H9 (cell line): Measurements from ENCODE around the gene GCGR. TPM values are rescaled to one million over a fixed set of nuclear protein-coding genes. Genes with fewer than 3 reads are reported as not detected.
"Not testable (repeated sequence)": the region's sequence is repeated elsewhere in the genome, so short reads cannot be mapped to it uniquely, and the experiment has no call there.

Experiments
- DNase-seq: peaks from one replicate; pipeline ENCODE4 v3.0.0-alpha.2; 2017
- H2AFZ ChIP-seq: one replicate; pipeline ENCODE4 v1.6.1; 2013; ENCODE audit warnings: mild to moderate bottlenecking, low read length, control low read depth, moderate library complexity
- H2AK5ac ChIP-seq: 2 replicates; pipeline ENCODE4 v1.6.1; 2013; ENCODE audit warnings: low read length, control low read depth, mixed read lengths; ENCODE audit not compliant: insufficient read length
- H2BK120ac ChIP-seq: one replicate; pipeline ENCODE4 v1.6.1; 2013; ENCODE audit warnings: low read depth, mild to moderate bottlenecking, low read length, control low read depth, inconsistent platforms; ENCODE audit not compliant: poor library complexity, severe bottlenecking
- H2BK12ac ChIP-seq: 2 replicates; pipeline ENCODE4 v1.6.1; 2013; ENCODE audit warnings: low read length, control low read depth, mixed read lengths, low read depth; ENCODE audit not compliant: insufficient read length
- H2BK15ac ChIP-seq: 2 replicates; pipeline ENCODE4 v1.6.1; 2013; ENCODE audit warnings: low read depth, low read length, control low read depth
- H2BK20ac ChIP-seq: one replicate; pipeline ENCODE4 v1.6.1; 2013; ENCODE audit warnings: low read depth, mild to moderate bottlenecking, low read length, control low read depth, inconsistent platforms; ENCODE audit not compliant: poor library complexity, severe bottlenecking
- H2BK5ac ChIP-seq: 2 replicates; pipeline ENCODE4 v1.6.1; 2013; ENCODE audit warnings: low read length, control low read depth, mixed read lengths; ENCODE audit not compliant: insufficient read length
- H3K14ac ChIP-seq: 2 replicates; pipeline ENCODE4 v1.6.1; 2013; ENCODE audit warnings: low read length, control low read depth; ENCODE audit not compliant: insufficient read depth
- H3K18ac ChIP-seq: 2 replicates; pipeline ENCODE4 v1.6.1; 2013; ENCODE audit warnings: low read depth, mild to moderate bottlenecking, mixed read lengths, low read length, control low read depth; ENCODE audit not compliant: insufficient read length
- H3K23ac ChIP-seq: 2 replicates; pipeline ENCODE4 v1.6.1; 2013; ENCODE audit warnings: low read length, control low read depth, mixed read lengths, low read depth; ENCODE audit not compliant: insufficient read length
- H3K23me2 ChIP-seq: 2 replicates; pipeline ENCODE4 v1.6.1; 2013; ENCODE audit warnings: low read depth, mild to moderate bottlenecking, mixed read lengths, low read length, control low read depth; ENCODE audit not compliant: insufficient read length, poor library complexity, severe bottlenecking
- H3K27ac ChIP-seq: 2 replicates; pipeline ENCODE4 v1.5.1; 2013; ENCODE audit warnings: low read length, control low read depth, mixed read lengths, low read depth; ENCODE audit not compliant: insufficient read length
- H3K27me3 ChIP-seq: 2 replicates; pipeline ENCODE4 v1.6.1; 2013; ENCODE audit warnings: low read length, control low read depth, inconsistent platforms; ENCODE audit not compliant: insufficient read depth
- H3K4ac ChIP-seq: 2 replicates; pipeline ENCODE4 v1.6.1; 2013; ENCODE audit warnings: low read depth, mild to moderate bottlenecking, control low read depth, inconsistent platforms, low read length, moderate library complexity
- H3K4me1 ChIP-seq: 2 replicates; pipeline ENCODE4 v1.6.1; 2013; ENCODE audit warnings: low read length, control low read depth, inconsistent platforms; ENCODE audit not compliant: insufficient read depth
- H3K4me2 ChIP-seq: 2 replicates; pipeline ENCODE4 v1.6.1; 2013; ENCODE audit warnings: low read length, control low read depth, mixed read lengths; ENCODE audit not compliant: insufficient read length, insufficient read depth
- H3K56ac ChIP-seq: 2 replicates; pipeline ENCODE4 v1.6.1; 2013; ENCODE audit warnings: low read depth, mild to moderate bottlenecking, mixed read lengths, low read length, control low read depth; ENCODE audit not compliant: insufficient read length
- H3K79me1 ChIP-seq: 2 replicates; pipeline ENCODE4 v1.6.1; 2013; ENCODE audit warnings: low read depth, mild to moderate bottlenecking, moderate library complexity, low read length, control low read depth, inconsistent platforms; ENCODE audit not compliant: insufficient read depth, poor library complexity, severe bottlenecking
- H3K79me2 ChIP-seq: 2 replicates; pipeline ENCODE4 v1.6.1; 2013; ENCODE audit warnings: low read length, control low read depth, inconsistent platforms; ENCODE audit not compliant: insufficient read depth
- H3K9ac ChIP-seq: 2 replicates; pipeline ENCODE4 v1.6.1; 2013; ENCODE audit warnings: low read length, control low read depth, mixed read lengths; ENCODE audit not compliant: insufficient read length; ENCODE audit errors: extremely low read depth
- H3K9me3 ChIP-seq: one replicate; pipeline ENCODE4 v1.6.1; 2013; ENCODE audit warnings: low read depth, low read length, inconsistent platforms; ENCODE audit not compliant: control insufficient read depth
- H3T11ph ChIP-seq: one replicate; pipeline ENCODE4 v1.6.1; 2013; ENCODE audit warnings: mild to moderate bottlenecking, low read length, control low read depth, inconsistent platforms
- H4K20me1 ChIP-seq: one replicate; pipeline ENCODE4 v1.6.1; 2013; ENCODE audit not compliant: control insufficient read depth, insufficient read length, insufficient read depth
- H4K5ac ChIP-seq: 2 replicates; pipeline ENCODE4 v1.6.1; 2013; ENCODE audit warnings: low read depth, mild to moderate bottlenecking, mixed read lengths, low read length, control low read depth; ENCODE audit not compliant: insufficient read length
- H4K8ac ChIP-seq: replicated peaks from 2 replicates; pipeline ENCODE4 v1.6.1; 2013; ENCODE audit warnings: low read length, control low read depth, mixed read lengths, low read depth; ENCODE audit not compliant: insufficient read length
- H4K91ac ChIP-seq: 2 replicates; pipeline ENCODE4 v1.6.1; 2013; ENCODE audit warnings: low read depth, mild to moderate bottlenecking, moderate library complexity, mixed read lengths, low read length, control low read depth; ENCODE audit not compliant: insufficient read length
- H3K27ac Mint-ChIP-seq, 3 experiments: 2 replicates in 2 of 3; 3 replicates in 1 of 3; pipeline ENCODE4 v1.8.0; 2020 to 2021; ENCODE audit warnings: mixed read lengths in 3 of 3, mild to moderate bottlenecking in 1 of 3, moderate library complexity in 1 of 3
- H3K27me3 Mint-ChIP-seq: 2 replicates; pipeline ENCODE4 v1.8.0; 2021; ENCODE audit warnings: low read depth, mild to moderate bottlenecking, moderate library complexity, mixed read lengths
- H3K36me3 Mint-ChIP-seq, 3 experiments: 2 replicates in 2 of 3; 3 replicates in 1 of 3; pipeline ENCODE4 v1.8.0; 2020 to 2021; ENCODE audit warnings: low read depth in 3 of 3, mixed read lengths in 3 of 3; ENCODE audit not compliant: insufficient read depth in 1 of 3
- H3K4me1 Mint-ChIP-seq, 2 experiments: 2 replicates each; pipeline ENCODE4 v1.8.0; 2020; ENCODE audit warnings: mixed read lengths in 2 of 2
- H3K4me3 Mint-ChIP-seq, 2 experiments: 2 replicates in 1 of 2; 3 replicates in 1 of 2; pipeline ENCODE4 v1.8.0; 2020 to 2021; ENCODE audit warnings: mild to moderate bottlenecking in 2 of 2, mixed read lengths in 2 of 2, moderate library complexity in 1 of 2
- H3K9me3 Mint-ChIP-seq, 2 experiments: 2 replicates in 1 of 2; 3 replicates in 1 of 2; pipeline ENCODE4 v1.8.0; 2020; ENCODE audit warnings: mild to moderate bottlenecking in 2 of 2, mixed read lengths in 2 of 2, moderate library complexity in 1 of 2
- CTCF ChIP-seq: fragments of 200-600 bp; sonication (generic); conservative IDR thresholded peaks from 3 replicates; pipeline ENCODE4 v1.8.0; 2021; ENCODE audit warnings: antibody characterized with exemption, mild to moderate bottlenecking
- whole genome bisulfite sequencing: extraction: QIAGEN DNeasy Blood & Tissue Kit; methylation state at CpG from one replicate; pipeline ENCODE4 v1.1.7; 2013; ENCODE audit warnings: missing lambda C conversion rate, low lambda C conversion rate, mixed read lengths; ENCODE audit not compliant: insufficient read length; ENCODE audit errors: extremely low coverage; 5-methylcytosine and 5-hydroxymethylcytosine counted together
- total RNA-seq: library from RNA; stranded (reverse); gene quantifications from 2 replicates; pipeline ENCODE4 v1.2.1, GENCODE V29; 2021

Gene GCGR
- total RNA-seq, 1 experiment from 2014 or later = 0.24 TPM

GRCh38 chr17:81839301-81839700 is 35.4 kb downstream of the GCGR start:
- H2BK20ac ChIP-seq = no peak overlapping the region
- no peak overlapping the region for H3K9ac ChIP-seq
- no peak overlapping the region for H3K27ac ChIP-seq
- H4K20me1 ChIP-seq = no peaks in the 10 kb centered on the region
- H2BK120ac ChIP-seq = no peak overlapping the region
- DNase-seq = no peak
- no peak overlapping the region for H3K18ac ChIP-seq
- no peak overlapping the region for H3K23ac ChIP-seq
- H4K5ac ChIP-seq = no peak overlapping the region
- no peak overlapping the region for H3T11ph ChIP-seq
- H3K9me3 ChIP-seq = no peaks in the 10 kb centered on the region
- no CpG with 5 or more reads among the region's 15 CpGs for WGBS
- H2BK12ac ChIP-seq = no peak overlapping the region
- H3K23me2 ChIP-seq = peaks cover 4% of the 10 kb centered on the region
- no peak overlapping the region for H2AFZ ChIP-seq
- TF ChIP-seq CTCF = no peak
- H3K4me3 Mint-ChIP-seq = no peak overlapping the region
- no peaks in the 10 kb centered on the region for H3K4me1 ChIP-seq
- no peak overlapping the region for H2AK5ac ChIP-seq
- peaks cover 3 to 20% (median 16%) of the 10 kb centered on the region in 3 experiments; a peak in 6 of 7 replicates for H3K36me3 Mint-ChIP-seq
- H2BK5ac ChIP-seq = no peak overlapping the region
- H3K4ac ChIP-seq = no peak overlapping the region
- no peak overlapping the region for H3K14ac ChIP-seq
- no peak overlapping the region for H4K91ac ChIP-seq
- peaks cover 5 to 6% of the 10 kb centered on the region in 2 experiments; a peak in 3 of 4 replicates for H3K4me1 Mint-ChIP-seq
- H3K79me1 ChIP-seq = no peaks in the 10 kb centered on the region
- no peak overlapping the region for H3K4me2 ChIP-seq
- no peaks in the 10 kb centered on the region for H3K9me3 Mint-ChIP-seq
- no peak overlapping the region for H3K56ac ChIP-seq
- no peaks in the 10 kb centered on the region for H3K27me3 ChIP-seq
- H3K27ac Mint-ChIP-seq = peak overlapping the region in 1 of 3 experiments; percentile 36; a peak in 1 of 7 replicates
- H3K79me2 ChIP-seq = peaks cover 2% of the 10 kb centered on the region; the same call in 1 of the 2 replicates
- no peak overlapping the region for H2BK15ac ChIP-seq
- no peaks in the 10 kb centered on the region; the same call in 1 of the 2 replicates for H3K27me3 Mint-ChIP-seq
- no peak overlapping the region for H4K8ac ChIP-seq

GRCh38 chr17:81840059-81840458 is 36.1 kb downstream of the GCGR start:
- not testable (repeated sequence) for H3K27ac ChIP-seq, H3K4ac ChIP-seq, H2BK15ac ChIP-seq, H3K4me2 ChIP-seq, H3K9ac ChIP-seq, H2BK12ac ChIP-seq, DNase-seq, H4K20me1 ChIP-seq, H3K4me1 Mint-ChIP-seq, H3K27me3 ChIP-seq, H2BK5ac ChIP-seq, H3K23me2 ChIP-seq, H3K79me1 ChIP-seq, H4K8ac ChIP-seq, H2AFZ ChIP-seq, H3K9me3 Mint-ChIP-seq, H2BK20ac ChIP-seq, H3K79me2 ChIP-seq, H3T11ph ChIP-seq, H4K91ac ChIP-seq, H3K14ac ChIP-seq, H3K27ac Mint-ChIP-seq, H3K4me3 Mint-ChIP-seq, H2BK120ac ChIP-seq, H3K27me3 Mint-ChIP-seq, H3K23ac ChIP-seq, H3K56ac ChIP-seq, H2AK5ac ChIP-seq, H4K5ac ChIP-seq, H3K18ac ChIP-seq, H3K4me1 ChIP-seq, H3K9me3 ChIP-seq
- WGBS = no CpG with 5 or more reads among the region's 5 CpGs
- H3K36me3 Mint-ChIP-seq = peaks cover 10 to 28% (median 22%) of the 10 kb centered on the region in 3 experiments; a peak in 6 of 7 replicates
